Amygdala (tissue), 56 donors: ENCODE data around the gene ERBB3.
A peak's percentile ranks its signal among the peaks of the same experiment; 100 is the strongest.

ENCODE experiments used
- DNase-seq, 56 donors: peaks; one replicate each; lab custom pipeline; 2025; lab: John Stamatoyannopoulos, UW

ERBB3 gene

GRCh38 chr12:56129206-56129941, 49.4 kb downstream of the ERBB3 start:
- DNase-seq: peak in 29 of 56 donors; percentile 9 to 50 (median 27)

GRCh38 chr12:56129942-56130495, 50.1 kb downstream of the ERBB3 start:
- no peak for DNase-seq

GRCh38 chr12:56130876-56131275, 50.9 kb downstream of the ERBB3 start:
- no peak for DNase-seq

GRCh38 chr12:56134897-56135296, 54.9 kb downstream of the ERBB3 start:
- no peak for DNase-seq

- DNase-seq: no peak
Measured at GRCh38 chr12:56137853-56138571, 58.0 kb downstream of the ERBB3 start.

- DNase-seq: no peak
Measured at GRCh38 chr12:56141946-56142784, 62.2 kb downstream of the ERBB3 start.

- no peak for DNase-seq
Measured at GRCh38 chr12:56143217-56143616, 63.3 kb downstream of the ERBB3 start.

- peak in 1 of 56 donors; percentile 8 for DNase-seq
Measured at GRCh38 chr12:56143870-56144269, 63.9 kb downstream of the ERBB3 start.

GRCh38 chr12:56145217-56145616, 65.3 kb downstream of the ERBB3 start:
- DNase-seq: no peak

GRCh38 chr12:56146492-56147460, 66.8 kb downstream of the ERBB3 start:
- DNase-seq: no peak

- DNase-seq: no peak
Measured at GRCh38 chr12:56150563-56150962, 70.6 kb downstream of the ERBB3 start.

GRCh38 chr12:56151672-56152131, 71.7 kb downstream of the ERBB3 start:
- DNase-seq: peak in 18 of 56 donors; percentile 8 to 67 (median 46)

- DNase-seq: peak; percentile 38 to 95 (median 86)
Measured at GRCh38 chr12:56152132-56152755, 72.3 kb downstream of the ERBB3 start, which contains the start of gene MYL6B. Gene MYL6B, plus strand, starts transcription at chr12:56152587. Its CDS starts 1,332 bp downstream, at chr12:56153919.
